ENCODE data around the gene SLC1A7. TPM values are rescaled to one million over a fixed set of nuclear protein-coding genes. Genes with fewer than 3 reads are reported as not detected.

The SLC1A7 gene
- total RNA-seq, 1 experiment from 2014 or later, result not detected

DNA sequence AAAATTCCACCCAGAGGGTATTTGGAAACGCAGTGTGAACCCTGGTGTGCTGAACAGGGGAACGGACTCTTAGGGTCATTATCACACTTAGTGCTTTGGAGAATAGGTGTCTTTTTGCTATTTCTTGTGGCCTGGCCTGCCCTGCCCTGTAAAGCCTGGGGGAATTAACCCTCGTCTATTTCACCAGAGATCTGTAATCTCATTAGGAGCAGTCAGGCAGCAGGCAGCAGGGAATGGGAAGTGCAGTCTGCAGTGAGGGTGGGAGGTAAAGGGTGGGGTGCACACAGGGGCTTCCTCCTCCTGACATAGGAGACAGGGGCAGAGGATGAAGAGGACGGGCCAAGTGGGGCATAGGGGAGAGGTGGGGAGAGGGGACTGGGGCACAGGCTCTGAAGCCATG, 1.1 kb upstream of the SLC1A7 start:
- Histone ChIP-seq H3K9me3 (ENCODE audit: low read length) (no peaks in the 10 kb centered on the region), H3K27ac (ENCODE audit: low read length) (no peak overlapping the region), H3K27me3 (ENCODE audit: low read length) (no peaks in the 10 kb centered on the region), H3K36me3 (ENCODE audit: insufficient read depth, low read length) (no peaks in the 10 kb centered on the region), H3K9ac (ENCODE audit: low read length) (no peak overlapping the region), H3K4me2 (ENCODE audit: low read depth, low read length, poor library complexity, severe bottlenecking) (no peak overlapping the region), H4K20me1 (ENCODE audit: insufficient read depth, low read depth, low read length) (no peaks in the 10 kb centered on the region), H3K79me2 (ENCODE audit: low read length) (no peaks in the 10 kb centered on the region), H2AFZ (ENCODE audit: low read length) (no peak overlapping the region), H3K4me3 (ENCODE audit: low read length) (no peak overlapping the region), H3K4me1 (ENCODE audit: low read length) (peaks cover 4% of the 10 kb centered on the region; the same call in 1 of the 2 replicates), H3K9me2 (replicated peaks; ENCODE audit: insufficient read depth, low read length) (no peaks in the 10 kb centered on the region)
- no peak for DNase-seq

DNA sequence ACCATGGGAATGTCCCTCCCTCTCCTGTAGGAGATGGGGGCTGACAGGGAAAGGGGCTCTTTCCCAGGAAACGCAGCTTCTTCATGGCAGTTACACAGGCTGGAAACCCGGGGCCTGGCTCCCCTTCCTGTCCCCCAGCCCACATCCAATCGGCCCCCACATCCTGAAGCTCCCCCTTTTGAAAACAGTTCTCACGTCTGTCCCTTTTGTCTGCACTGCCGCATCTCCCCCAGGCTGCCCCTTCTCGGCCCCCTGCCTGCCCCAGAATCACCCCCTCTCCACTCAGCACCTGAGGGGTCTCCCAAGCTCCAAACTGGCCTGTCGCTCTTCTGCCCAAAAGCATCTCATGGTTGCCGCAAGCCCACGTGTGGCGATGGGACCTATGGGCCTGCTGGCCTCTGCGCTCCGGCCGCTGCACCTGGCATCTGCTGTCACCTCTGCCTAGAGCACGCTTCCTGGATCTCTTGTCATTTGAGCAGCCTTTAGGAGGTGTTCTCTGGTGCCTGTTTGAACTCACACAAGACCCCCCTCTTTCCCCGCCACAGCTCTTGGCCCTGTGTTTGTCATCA, 867 bp downstream of the SLC1A7 start:
- H3K4me1 ChIP-seq (ENCODE audit: low read length), result no peaks in the 10 kb centered on the region
- no peaks in the 10 kb centered on the region for H3K27me3 ChIP-seq (ENCODE audit: low read length)
- no peak overlapping the region for H3K4me3 ChIP-seq (ENCODE audit: low read length)
- no peak for DNase-seq
- H3K9me2 ChIP-seq (replicated peaks; ENCODE audit: insufficient read depth, low read length), result no peaks in the 10 kb centered on the region
- no peak overlapping the region for H3K4me2 ChIP-seq (ENCODE audit: low read depth, low read length, poor library complexity, severe bottlenecking)
- no peaks in the 10 kb centered on the region for H3K79me2 ChIP-seq (ENCODE audit: low read length)
- H3K9ac ChIP-seq (ENCODE audit: low read length), result no peak overlapping the region
- no peak overlapping the region for H3K27ac ChIP-seq (ENCODE audit: low read length)
- H3K36me3 ChIP-seq (ENCODE audit: insufficient read depth, low read length), result no peaks in the 10 kb centered on the region
- H3K9me3 ChIP-seq (ENCODE audit: low read length), result peaks cover 8% of the 10 kb centered on the region
- H2AFZ ChIP-seq (ENCODE audit: low read length), result no peak overlapping the region
- no peaks in the 10 kb centered on the region for H4K20me1 ChIP-seq (ENCODE audit: insufficient read depth, low read depth, low read length)

DNA sequence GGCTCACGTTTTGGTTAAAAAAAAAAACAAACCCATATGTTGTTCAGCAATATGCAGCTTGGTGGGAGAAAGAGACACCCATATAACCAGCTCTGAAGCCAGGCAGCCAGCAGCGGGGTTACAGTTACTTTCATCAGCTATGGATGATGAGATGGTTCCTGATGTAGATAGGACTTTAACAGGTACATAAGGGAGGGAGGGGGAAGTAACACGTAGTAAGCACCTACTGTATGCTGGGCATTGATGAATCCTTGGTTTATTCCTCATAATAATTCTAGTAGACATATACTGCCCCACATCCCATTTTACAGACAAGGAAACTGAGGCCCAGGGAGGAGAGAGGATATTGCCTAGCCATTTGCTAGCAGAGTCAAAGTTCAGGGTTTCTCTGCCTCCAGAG, 2.0 kb downstream of the SLC1A7 start:
- DNase-seq, result no peak
- H3K4me2 ChIP-seq (ENCODE audit: low read depth, low read length, poor library complexity, severe bottlenecking), result no peak overlapping the region
- H4K20me1 ChIP-seq (ENCODE audit: insufficient read depth, low read depth, low read length), result no peaks in the 10 kb centered on the region
- no peak overlapping the region for H3K9ac ChIP-seq (ENCODE audit: low read length)
- H2AFZ ChIP-seq (ENCODE audit: low read length), result no peak overlapping the region
- peaks cover 8% of the 10 kb centered on the region for H3K9me3 ChIP-seq (ENCODE audit: low read length)
- no peaks in the 10 kb centered on the region for H3K79me2 ChIP-seq (ENCODE audit: low read length)
- H3K27ac ChIP-seq (ENCODE audit: low read length), result no peak overlapping the region
- H3K36me3 ChIP-seq (ENCODE audit: insufficient read depth, low read length), result no peaks in the 10 kb centered on the region
- H3K4me3 ChIP-seq (ENCODE audit: low read length), result no peak overlapping the region
- no peaks in the 10 kb centered on the region for H3K9me2 ChIP-seq (replicated peaks; ENCODE audit: insufficient read depth, low read length)
- no peaks in the 10 kb centered on the region for H3K4me1 ChIP-seq (ENCODE audit: low read length)
- H3K27me3 ChIP-seq (ENCODE audit: low read length), result no peaks in the 10 kb centered on the region

DNA sequence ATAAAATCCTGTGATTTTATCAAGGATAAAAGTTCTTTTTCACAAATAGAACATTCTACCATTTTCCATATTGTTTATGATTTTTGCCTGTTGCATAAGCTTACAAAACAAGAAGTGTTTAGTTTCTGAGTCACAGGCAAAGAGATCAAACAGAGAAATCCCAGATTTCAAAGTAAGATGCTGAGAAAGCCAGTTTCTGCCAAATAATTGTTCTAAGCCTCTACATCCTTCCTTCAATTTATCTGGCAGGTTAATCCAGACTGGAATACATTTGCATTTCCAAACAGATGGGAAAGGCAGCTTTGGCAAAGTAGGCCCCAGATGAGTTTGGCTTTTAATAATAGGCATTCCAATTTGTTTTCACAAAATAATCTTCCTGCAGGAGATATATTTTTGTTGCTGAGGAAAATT, 2.5 kb downstream of the SLC1A7 start:
- no peak overlapping the region for H3K4me2 ChIP-seq (ENCODE audit: low read depth, low read length, poor library complexity, severe bottlenecking)
- H3K4me1 ChIP-seq (ENCODE audit: low read length), result no peaks in the 10 kb centered on the region
- H3K36me3 ChIP-seq (ENCODE audit: insufficient read depth, low read length), result no peaks in the 10 kb centered on the region
- H3K9me2 ChIP-seq (replicated peaks; ENCODE audit: insufficient read depth, low read length), result no peaks in the 10 kb centered on the region
- H3K9ac ChIP-seq (ENCODE audit: low read length), result no peak overlapping the region
- no peaks in the 10 kb centered on the region for H3K27me3 ChIP-seq (ENCODE audit: low read length)
- DNase-seq, result no peak
- H3K79me2 ChIP-seq (ENCODE audit: low read length), result no peaks in the 10 kb centered on the region
- H4K20me1 ChIP-seq (ENCODE audit: insufficient read depth, low read depth, low read length), result no peaks in the 10 kb centered on the region
- H3K9me3 ChIP-seq (ENCODE audit: low read length), result peaks cover 8% of the 10 kb centered on the region
- H3K4me3 ChIP-seq (ENCODE audit: low read length), result no peak overlapping the region
- H3K27ac ChIP-seq (ENCODE audit: low read length), result no peak overlapping the region
- no peak overlapping the region for H2AFZ ChIP-seq (ENCODE audit: low read length)

- no peak overlapping the region for H3K9ac ChIP-seq (ENCODE audit: low read length)
- no peaks in the 10 kb centered on the region for H3K4me1 ChIP-seq (ENCODE audit: low read length)
- H3K4me3 ChIP-seq (ENCODE audit: low read length), result no peak overlapping the region
- no peaks in the 10 kb centered on the region for H3K36me3 ChIP-seq (ENCODE audit: insufficient read depth, low read length)
- no peak overlapping the region for H2AFZ ChIP-seq (ENCODE audit: low read length)
- no peaks in the 10 kb centered on the region for H4K20me1 ChIP-seq (ENCODE audit: insufficient read depth, low read depth, low read length)
- H3K27me3 ChIP-seq (ENCODE audit: low read length), result no peaks in the 10 kb centered on the region
- H3K27ac ChIP-seq (ENCODE audit: low read length), result no peak overlapping the region
- no peaks in the 10 kb centered on the region for H3K79me2 ChIP-seq (ENCODE audit: low read length)
- no peak for DNase-seq
- H3K9me2 ChIP-seq (replicated peaks; ENCODE audit: insufficient read depth, low read length), result no peaks in the 10 kb centered on the region
- peaks cover 8% of the 10 kb centered on the region for H3K9me3 ChIP-seq (ENCODE audit: low read length)
- no peak overlapping the region for H3K4me2 ChIP-seq (ENCODE audit: low read depth, low read length, poor library complexity, severe bottlenecking)
These were observed 3.2 kb downstream of the SLC1A7 start for GRCh38 chr1:53138991-53139884.

GRCh38 chr1:53137729-53138128, 4.7 kb downstream of the SLC1A7 start:
- Histone ChIP-seq H3K4me1 (ENCODE audit: low read length) (no peaks in the 10 kb centered on the region), H3K36me3 (ENCODE audit: insufficient read depth, low read length) (no peaks in the 10 kb centered on the region), H3K9me3 (ENCODE audit: low read length) (peaks cover 8% of the 10 kb centered on the region), H3K27me3 (ENCODE audit: low read length) (no peaks in the 10 kb centered on the region), H3K4me2 (ENCODE audit: low read depth, low read length, poor library complexity, severe bottlenecking) (no peak overlapping the region), H3K9ac (ENCODE audit: low read length) (no peak overlapping the region), H3K79me2 (ENCODE audit: low read length) (no peaks in the 10 kb centered on the region), H2AFZ (ENCODE audit: low read length) (no peak overlapping the region), H4K20me1 (ENCODE audit: insufficient read depth, low read depth, low read length) (no peaks in the 10 kb centered on the region), H3K9me2 (replicated peaks; ENCODE audit: insufficient read depth, low read length) (no peaks in the 10 kb centered on the region), H3K4me3 (ENCODE audit: low read length) (no peak overlapping the region), H3K27ac (ENCODE audit: low read length) (no peak overlapping the region)
- peak; percentile 53 for DNase-seq

DNA sequence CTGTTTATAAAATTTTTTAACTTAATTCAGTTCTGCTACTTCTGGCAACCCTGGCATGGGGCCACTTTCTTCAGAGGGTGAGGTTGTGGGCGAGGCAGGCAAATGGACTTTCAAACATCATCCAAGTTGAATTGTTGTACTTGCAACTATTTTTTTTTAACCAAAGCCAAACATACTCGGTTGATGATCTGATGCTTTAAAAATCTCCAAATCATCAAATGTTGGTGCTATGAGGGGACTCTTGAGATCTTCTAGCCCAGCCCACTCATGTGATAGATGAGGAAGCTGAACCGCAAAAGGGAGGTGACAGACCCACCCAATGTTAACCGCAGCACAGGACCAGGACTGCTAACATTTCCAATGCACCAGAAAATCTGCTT, 6.7 kb downstream of the SLC1A7 start:
- no peaks in the 10 kb centered on the region for H3K4me1 ChIP-seq (ENCODE audit: low read length)
- no peaks in the 10 kb centered on the region for H3K9me2 ChIP-seq (replicated peaks; ENCODE audit: insufficient read depth, low read length)
- no peaks in the 10 kb centered on the region for H4K20me1 ChIP-seq (ENCODE audit: insufficient read depth, low read depth, low read length)
- no peaks in the 10 kb centered on the region for H3K27me3 ChIP-seq (ENCODE audit: low read length)
- H3K36me3 ChIP-seq (ENCODE audit: insufficient read depth, low read length), result no peaks in the 10 kb centered on the region
- no peak overlapping the region for H3K27ac ChIP-seq (ENCODE audit: low read length)
- peaks cover 8% of the 10 kb centered on the region for H3K9me3 ChIP-seq (ENCODE audit: low read length)
- H2AFZ ChIP-seq (ENCODE audit: low read length), result no peak overlapping the region
- no peak overlapping the region for H3K4me2 ChIP-seq (ENCODE audit: low read depth, low read length, poor library complexity, severe bottlenecking)
- DNase-seq, result no peak
- no peak overlapping the region for H3K9ac ChIP-seq (ENCODE audit: low read length)
- H3K79me2 ChIP-seq (ENCODE audit: low read length), result no peaks in the 10 kb centered on the region
- no peak overlapping the region for H3K4me3 ChIP-seq (ENCODE audit: low read length)

DNA sequence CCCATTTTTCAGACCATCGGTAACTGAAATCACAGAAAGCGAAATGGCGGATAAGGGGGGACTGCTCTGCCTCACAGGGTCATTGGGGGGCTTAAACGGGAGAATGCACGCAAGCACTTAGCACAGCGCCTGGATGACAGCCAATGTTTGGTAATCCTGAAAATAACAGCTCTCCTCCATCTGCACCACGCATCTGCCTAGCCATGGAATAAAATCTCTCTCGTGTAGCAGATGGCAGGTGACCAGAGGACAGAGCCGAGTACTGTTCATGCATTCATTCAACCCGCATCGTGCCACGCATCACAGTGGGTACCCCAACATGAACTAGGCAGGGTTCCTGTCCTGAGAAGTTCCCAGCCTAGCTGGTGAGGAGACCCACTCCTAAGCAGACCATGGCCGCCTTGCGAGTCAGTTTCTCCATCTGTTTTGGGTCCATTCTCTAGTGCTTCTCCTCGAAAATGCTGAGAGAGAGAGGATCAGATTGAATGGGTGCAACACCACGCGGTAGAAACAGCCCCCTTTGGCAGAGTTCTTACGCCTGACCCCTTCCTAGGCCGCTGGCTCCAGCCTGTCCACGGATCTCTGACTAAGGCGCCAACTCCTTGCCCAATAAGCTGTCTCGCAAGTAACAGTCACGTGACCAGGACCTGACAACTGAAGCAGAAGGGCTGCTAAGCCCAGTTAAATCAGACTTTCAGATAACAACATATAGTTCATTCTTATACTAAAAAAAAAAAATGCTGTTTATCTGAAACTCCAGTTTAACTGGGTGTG, 7.3 kb downstream of the SLC1A7 start:
- H3K27me3 ChIP-seq (ENCODE audit: low read length), result no peaks in the 10 kb centered on the region
- no peaks in the 10 kb centered on the region for H3K79me2 ChIP-seq (ENCODE audit: low read length)
- H4K20me1 ChIP-seq (ENCODE audit: insufficient read depth, low read depth, low read length), result no peaks in the 10 kb centered on the region
- H3K4me1 ChIP-seq (ENCODE audit: low read length), result no peaks in the 10 kb centered on the region
- H3K9ac ChIP-seq (ENCODE audit: low read length), result no peak overlapping the region
- H3K9me3 ChIP-seq (ENCODE audit: low read length), result peaks cover 8% of the 10 kb centered on the region
- no peaks in the 10 kb centered on the region for H3K36me3 ChIP-seq (ENCODE audit: insufficient read depth, low read length)
- no peak for DNase-seq
- H3K9me2 ChIP-seq (replicated peaks; ENCODE audit: insufficient read depth, low read length), result no peaks in the 10 kb centered on the region
- H2AFZ ChIP-seq (ENCODE audit: low read length), result no peak overlapping the region
- no peak overlapping the region for H3K4me2 ChIP-seq (ENCODE audit: low read depth, low read length, poor library complexity, severe bottlenecking)
- no peak overlapping the region for H3K4me3 ChIP-seq (ENCODE audit: low read length)
- H3K27ac ChIP-seq (ENCODE audit: low read length), result no peak overlapping the region

Data from Karpas-422 (cell line).